SK-N-SH treated with all-trans-retinoic acid at 6 μM for 48 hours (cell line): ENCODE results near the gene PRIMPOL.

ENCODE experiments used
- CREB5 ChIP-seq: fragments of 250-450 bp; sonication (Bioruptor Pico); IDR thresholded peaks from 2 replicates; pipeline ENCODE4 v1.5.1; 2020; ENCODE audit warnings: low read depth, mild to moderate bottlenecking, moderate library complexity
- CSDC2 ChIP-seq: fragments of 250-450 bp; sonication (Bioruptor Pico); IDR thresholded peaks from 2 replicates; pipeline ENCODE4 v1.5.0; 2020; ENCODE audit warnings: mild to moderate bottlenecking, moderate library complexity
- OSR1 ChIP-seq: fragments of 250-450 bp; sonication (Bioruptor Pico); IDR thresholded peaks from 2 replicates; pipeline ENCODE4 v1.8.0; 2022; ENCODE audit warnings: moderate library complexity, mild to moderate bottlenecking, inconsistent platforms
- PATZ1 ChIP-seq: fragments of 250-450 bp; sonication (Bioruptor Pico); IDR thresholded peaks from 2 replicates; pipeline ENCODE4 v1.8.0; 2020; ENCODE audit warnings: mild to moderate bottlenecking, moderate library complexity, borderline replicate concordance
- RARB ChIP-seq: fragments of 250-450 bp; sonication (Bioruptor Pico); IDR thresholded peaks from 2 replicates; pipeline ENCODE4 v1.8.0; 2021; ENCODE audit warnings: mild to moderate bottlenecking, moderate library complexity
- SNAI2 ChIP-seq: fragments of 250-450 bp; sonication (Bioruptor Pico); IDR thresholded peaks from 2 replicates; pipeline ENCODE4 v1.5.0; 2020; ENCODE audit warnings: mild to moderate bottlenecking, moderate library complexity
- TCF4 ChIP-seq: fragments of 250-450 bp; sonication (Bioruptor Pico); IDR thresholded peaks from 2 replicates; pipeline ENCODE4 v1.8.0; 2021; ENCODE audit warnings: mild to moderate bottlenecking, moderate library complexity, borderline replicate concordance
- TOX ChIP-seq: fragments of 250-450 bp; sonication (Bioruptor Pico); IDR thresholded peaks from 2 replicates; pipeline ENCODE4 v1.8.0; 2021; ENCODE audit warnings: mild to moderate bottlenecking, moderate library complexity, borderline replicate concordance
- ZC3H10 ChIP-seq: fragments of 250-450 bp; sonication (Bioruptor Pico); IDR thresholded peaks from 2 replicates; pipeline ENCODE4 v1.5.1; 2021; ENCODE audit warnings: mild to moderate bottlenecking, moderate library complexity

GRCh38 chr4:184648313-184649025, 1.1 kb upstream of the PRIMPOL start:
- no peak for TF ChIP-seq ZC3H10 (CRISPR knock-in tag)
- no peak for TF ChIP-seq PATZ1 (CRISPR knock-in tag)
- no peak for TF ChIP-seq CSDC2
- TF ChIP-seq SNAI2 (CRISPR knock-in tag): no peak
- TF ChIP-seq OSR1 (CRISPR knock-in tag): no peak
- no peak for TF ChIP-seq TCF4 (CRISPR knock-in tag)
- no peak for TF ChIP-seq RARB (CRISPR knock-in tag)
- no peak for TF ChIP-seq TOX (CRISPR knock-in tag)
- no peak for TF ChIP-seq CREB5 (CRISPR knock-in tag)
